HepG2 (cell line): Measurements from ENCODE around the gene HRC. TPM values are rescaled to one million over a fixed set of nuclear protein-coding genes. Genes with fewer than 3 reads are reported as not detected.
A peak's percentile ranks its signal among the peaks of the same experiment; 100 is the strongest.

Experiments used
- ATF7 ChIP-seq, 2 experiments: fragments of 450-650 bp in 1 of 2; sonication (generic) in 1 of 2; formaldehyde crosslinking in 1 of 2; IDR thresholded peaks; 2 replicates each; pipeline versions ENCODE4 v1.4.0 to v1.6.1; 2016 to 2020; ENCODE audit warnings: antibody characterized with exemption in 1 of 2, mild to moderate bottlenecking in 1 of 2, missing genetic modification reagents in 1 of 2
- CC2D1A ChIP-seq: sonication (generic); formaldehyde crosslinking; IDR thresholded peaks from 2 replicates; pipeline ENCODE4 v1.8.1; 2023; ENCODE audit warnings: mild to moderate bottlenecking, missing genetic modification reagents
- IKZF4 ChIP-seq: sonication (generic); formaldehyde crosslinking; IDR thresholded peaks from 2 replicates; pipeline ENCODE4 v1.5.1; 2020; ENCODE audit warnings: borderline replicate concordance, mild to moderate bottlenecking, low read depth, missing genetic modification reagents; ENCODE audit errors: not compliant biosample characterization
- MXD4 ChIP-seq: IDR thresholded peaks from 2 replicates; pipeline ENCODE4 v1.6.1; 2016; ENCODE audit warnings: mild to moderate bottlenecking, missing biosample characterization, missing genetic modification reagents
- POLR2AphosphoS2 ChIP-seq: IDR thresholded peaks from 2 replicates; pipeline ENCODE4 v1.6.1; 2011; ENCODE audit warnings: low read depth, low read length, improper control_type of control experiment
- RBM22 ChIP-seq: fragments of 200-400 bp; formaldehyde crosslinking; optimal IDR thresholded peaks from 2 replicates; pipeline ENCODE3; 2017; ENCODE audit warnings: mild to moderate bottlenecking, low read length, moderate library complexity
- REPIN1 ChIP-seq: sonication (generic); formaldehyde crosslinking; IDR thresholded peaks from 2 replicates; pipeline ENCODE4 v1.8.0; 2022; ENCODE audit warnings: missing genetic modification reagents, low read depth, mild to moderate bottlenecking, borderline replicate concordance
- RXRB ChIP-seq: IDR thresholded peaks from 2 replicates; pipeline ENCODE4 v1.6.1; 2016; ENCODE audit warnings: borderline replicate concordance, missing genetic modification reagents, missing compliant biosample characterization
- SAP130 ChIP-seq: IDR thresholded peaks from 2 replicates; pipeline ENCODE4 v1.6.1; 2016; ENCODE audit warnings: low read depth
- TOPORS ChIP-seq: sonication (generic); formaldehyde crosslinking; IDR thresholded peaks from 2 replicates; pipeline ENCODE4 v1.8.0; 2023; ENCODE audit warnings: mild to moderate bottlenecking, missing genetic modification reagents
- YEATS2 ChIP-seq: sonication (generic); formaldehyde crosslinking; IDR thresholded peaks from 2 replicates; pipeline ENCODE4 v1.4.0; 2020; ENCODE audit warnings: missing genetic modification reagents, borderline replicate concordance
- ZBTB20 ChIP-seq: sonication (generic); formaldehyde crosslinking; IDR thresholded peaks from 2 replicates; pipeline ENCODE4 v1.8.1; 2023; ENCODE audit warnings: missing genetic modification reagents, low read depth, mild to moderate bottlenecking, borderline replicate concordance
- ZFX ChIP-seq: sonication (generic); formaldehyde crosslinking; IDR thresholded peaks from 2 replicates; pipeline ENCODE4 v1.4.0; 2020; ENCODE audit warnings: mild to moderate bottlenecking, low read depth, missing genetic modification reagents, moderate library complexity
- ZNF296 ChIP-seq: sonication (generic); formaldehyde crosslinking; conservative IDR thresholded peaks from 2 replicates; pipeline ENCODE4 v1.5.0; 2020; ENCODE audit warnings: mild to moderate bottlenecking, missing genetic modification reagents
- ZNF350 ChIP-seq: sonication (generic); formaldehyde crosslinking; IDR thresholded peaks from 2 replicates; pipeline ENCODE4 v1.4.0; 2020; ENCODE audit warnings: mild to moderate bottlenecking, low read depth, missing genetic modification reagents, borderline replicate concordance
- ZNF460 ChIP-seq: sonication (generic); formaldehyde crosslinking; IDR thresholded peaks from 2 replicates; pipeline ENCODE4 v1.5.1; 2020; ENCODE audit warnings: missing genetic modification reagents, mild to moderate bottlenecking, borderline replicate concordance
- ZNF709 ChIP-seq: sonication (generic); formaldehyde crosslinking; IDR thresholded peaks from 2 replicates; pipeline ENCODE4 v1.5.0; 2020; ENCODE audit warnings: mild to moderate bottlenecking, missing genetic modification reagents
- ZSCAN20 ChIP-seq: sonication (generic); formaldehyde crosslinking; IDR thresholded peaks from 2 replicates; pipeline ENCODE4 v1.4.0; 2020; ENCODE audit warnings: missing genetic modification reagents, mild to moderate bottlenecking, borderline replicate concordance
- polyA plus RNA-seq, 8 experiments: library from polyadenylated mRNA; depleted of rRNA in 3 of 8; stranded (reverse) in 7 of 8; unstranded in 1 of 8; fragments of >200 nt; fragmentation: Illumina TruSeq in 4 of 8; extraction: Trizol in 4 of 8; gene quantifications; 2 replicates each; pipeline versions ENCODE4 v1.2.1 to v1.2.3, GENCODE V29; 2011 to 2016; ENCODE audit warnings: low read depth in 4 of 8, missing spikeins in 1 of 8, mixed read lengths in 1 of 8; ENCODE audit not compliant: insufficient read depth in 1 of 8
- total RNA-seq, 5 experiments: library from RNA; depleted of rRNA; stranded (reverse); fragments of >200 nt; fragmentation: Illumina TruSeq; extraction: Trizol; gene quantifications; 2 replicates each; pipeline ENCODE4 v1.2.3, GENCODE V29; 2016; ENCODE audit warnings: low read depth in 1 of 5
- TF ChIP-seq, protein P1 (sequence below): sonication (generic); formaldehyde crosslinking; IDR thresholded peaks from 2 replicates; pipeline ENCODE4 v1.4.0; 2020; ENCODE audit warnings: mild to moderate bottlenecking, missing genetic modification reagents, borderline replicate concordance
- TF ChIP-seq, protein P2 (sequence below): IDR thresholded peaks from 2 replicates; pipeline ENCODE4 v1.6.1; 2016; ENCODE audit warnings: mild to moderate bottlenecking, missing biosample characterization, missing genetic modification reagents

HRC gene
- total and polyA plus RNA-seq, 2 of the 13 experiments (the other 11 are each of a cell fraction or from before 2014, with no cell fraction given), result 3.6 to 15.4 TPM

DNA sequence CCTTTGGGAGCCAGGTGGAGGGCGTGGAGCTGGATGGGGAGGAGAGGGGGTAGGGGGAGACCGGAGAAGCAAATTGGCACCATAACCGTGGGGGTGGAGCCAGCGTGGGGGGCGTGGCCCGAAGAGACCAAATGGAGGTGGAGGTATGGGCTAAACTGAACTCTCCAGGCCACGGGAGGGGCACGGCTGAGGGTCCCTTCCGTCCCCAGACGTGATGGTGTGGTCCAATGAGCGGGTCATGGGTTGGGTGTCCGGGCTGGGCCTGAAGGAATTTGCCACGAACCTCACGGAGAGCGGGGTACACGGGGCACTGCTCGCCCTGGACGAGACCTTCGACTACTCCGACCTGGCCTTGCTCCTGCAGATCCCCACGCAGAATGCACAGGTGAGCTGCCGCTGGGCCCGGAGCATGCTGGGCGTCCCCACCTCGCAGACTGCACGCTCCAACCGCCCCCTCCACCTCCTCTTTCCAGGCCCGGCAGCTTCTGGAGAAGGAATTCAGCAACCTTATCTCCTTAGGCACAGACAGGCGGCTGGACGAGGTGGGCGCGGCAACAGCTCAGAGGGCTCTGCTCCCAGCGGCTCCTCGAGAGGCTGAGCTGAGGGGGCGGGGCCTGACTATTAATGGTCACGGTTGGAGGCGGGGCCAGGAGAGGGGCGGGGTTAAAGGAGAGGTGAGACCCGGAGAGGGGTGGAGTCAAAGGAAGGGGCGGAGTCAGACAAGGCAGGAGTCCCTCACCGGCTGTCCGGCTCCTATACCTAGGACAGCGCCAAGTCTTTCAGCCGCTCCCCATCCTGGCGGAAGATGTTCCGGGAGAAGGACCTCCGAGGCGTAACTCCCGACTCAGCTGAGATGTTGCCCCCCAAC lies 6.2 kb downstream of the HRC start (continued):
- TF ChIP-seq POLR2AphosphoS2, result no peak
- TF ChIP-seq ZNF296 (CRISPR knock-in tag), result no peak
- TF ChIP-seq TOPORS (CRISPR knock-in tag), result 0 out of 2 replicates have a peak, but pooled peaks have one; percentile 34
- no peak for TF ChIP-seq IKZF4 (CRISPR knock-in tag)
- TF ChIP-seq, protein P1, sequence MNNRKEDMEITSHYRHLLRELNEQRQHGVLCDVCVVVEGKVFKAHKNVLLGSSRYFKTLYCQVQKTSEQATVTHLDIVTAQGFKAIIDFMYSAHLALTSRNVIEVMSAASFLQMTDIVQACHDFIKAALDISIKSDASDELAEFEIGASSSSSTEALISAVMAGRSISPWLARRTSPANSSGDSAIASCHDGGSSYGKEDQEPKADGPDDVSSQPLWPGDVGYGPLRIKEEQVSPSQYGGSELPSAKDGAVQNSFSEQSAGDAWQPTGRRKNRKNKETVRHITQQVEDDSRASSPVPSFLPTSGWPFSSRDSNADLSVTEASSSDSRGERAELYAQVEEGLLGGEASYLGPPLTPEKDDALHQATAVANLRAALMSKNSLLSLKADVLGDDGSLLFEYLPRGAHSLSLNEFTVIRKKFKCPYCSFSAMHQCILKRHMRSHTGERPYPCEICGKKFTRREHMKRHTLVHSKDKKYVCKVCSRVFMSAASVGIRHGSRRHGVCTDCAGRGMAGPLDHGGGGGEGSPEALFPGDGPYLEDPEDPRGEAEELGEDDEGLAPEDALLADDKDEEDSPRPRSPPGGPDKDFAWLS (CRISPR knock-in tag), result no peak
- TF ChIP-seq ATF7 (IDR thresholded peaks at IDR 0.05), result no peak
- TF ChIP-seq ATF7 (CRISPR knock-in tag; IDR thresholded peaks at IDR 0.05), result no peak
- TF ChIP-seq RXRB, result no peak
- TF ChIP-seq ZNF350 (CRISPR knock-in tag), result no peak
- TF ChIP-seq ZBTB20 (CRISPR knock-in tag), result no peak
- TF ChIP-seq REPIN1, result peak; percentile 38; the same call in 1 of the 2 replicates
- TF ChIP-seq YEATS2 (CRISPR knock-in tag), result peak; percentile 12; the same call in 1 of the 2 replicates
- TF ChIP-seq SAP130 (CRISPR knock-in tag), result peak; percentile 67
- peak; percentile 62 for TF ChIP-seq ZFX
- TF ChIP-seq MXD4 (CRISPR knock-in tag), result no peak
- no peak for TF ChIP-seq ZNF460
- TF ChIP-seq CC2D1A (CRISPR knock-in tag), result no peak
- TF ChIP-seq, protein P2, sequence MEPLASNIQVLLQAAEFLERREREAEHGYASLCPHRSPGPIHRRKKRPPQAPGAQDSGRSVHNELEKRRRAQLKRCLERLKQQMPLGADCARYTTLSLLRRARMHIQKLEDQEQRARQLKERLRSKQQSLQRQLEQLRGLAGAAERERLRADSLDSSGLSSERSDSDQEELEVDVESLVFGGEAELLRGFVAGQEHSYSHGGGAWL (CRISPR knock-in tag), result no peak
- no peak for TF ChIP-seq RBM22
- TF ChIP-seq ZNF709, result peak; percentile 77; the same call in 1 of the 2 replicates
- TF ChIP-seq ZSCAN20, result no peak
